GM23338 (cell line): ENCODE results near the gene RGL3. TPM values are rescaled to one million over a fixed set of nuclear protein-coding genes. Genes with fewer than 3 reads are reported as not detected.
"Not testable (repeated sequence)": the region's sequence is repeated elsewhere in the genome, so short reads cannot be mapped to it uniquely, and the experiment has no call there.

Experiments
- ATAC-seq: fragments of 200-7000 bp; cut with Tn5 transposase; 3 replicates; pipeline ENCODE4 v1.9.1; 2020
- DNase-seq: peaks from one replicate; pipeline ENCODE4 v3.0.0-alpha.2; 2015; ENCODE audit warnings: low spot score
- H2AFZ ChIP-seq: fragments of 200-600 bp; sonication (generic); 2 replicates; pipeline ENCODE4 v1.8.0; 2016; ENCODE audit warnings: antibody characterized with exemption, mild to moderate bottlenecking, moderate library complexity
- H3F3A ChIP-seq: fragments of 200-600 bp; sonication (generic); replicated peaks from 2 replicates; pipeline ENCODE4 v1.8.0; 2017; ENCODE audit warnings: antibody characterized with exemption, mixed run types, low read depth
- H3K27ac ChIP-seq: fragments of 200-600 bp; sonication (generic); 2 replicates; pipeline ENCODE4 v1.6.1; 2016; ENCODE audit warnings: low read depth
- H3K27me3 ChIP-seq: fragments of 200-600 bp; sonication (generic); 2 replicates; pipeline ENCODE4 v1.8.0; 2016; ENCODE audit warnings: mild to moderate bottlenecking, mixed run types, moderate library complexity; ENCODE audit not compliant: insufficient read depth
- H3K36me3 ChIP-seq: fragments of 200-600 bp; sonication (generic); 2 replicates; pipeline ENCODE4 v1.8.0; 2016; ENCODE audit warnings: mild to moderate bottlenecking; ENCODE audit not compliant: insufficient read depth
- H3K4me1 ChIP-seq: fragments of 200-600 bp; sonication (generic); 2 replicates; pipeline ENCODE4 v1.8.0; 2016; ENCODE audit warnings: mild to moderate bottlenecking, moderate library complexity; ENCODE audit not compliant: insufficient read depth
- H3K4me2 ChIP-seq: fragments of 200-600 bp; sonication (generic); 2 replicates; pipeline ENCODE4 v1.7.1; 2017; ENCODE audit warnings: mixed run types
- H3K4me3 ChIP-seq: fragments of 200-600 bp; sonication (generic); 2 replicates; pipeline ENCODE4 v1.6.1; 2016; ENCODE audit warnings: mixed run types
- H3K79me2 ChIP-seq: fragments of 200-600 bp; sonication (generic); replicated peaks from 2 replicates; pipeline ENCODE4 v1.8.0; 2017; ENCODE audit warnings: mild to moderate bottlenecking; ENCODE audit not compliant: insufficient read depth
- H3K9me2 ChIP-seq: fragments of 200-600 bp; sonication (generic); 2 replicates; pipeline ENCODE4 v1.8.0; 2017; ENCODE audit not compliant: insufficient read depth
- H4K20me1 ChIP-seq: fragments of 200-600 bp; sonication (generic); replicated peaks from 2 replicates; pipeline ENCODE4 v1.8.0; 2017; ENCODE audit warnings: mild to moderate bottlenecking; ENCODE audit not compliant: insufficient read depth
- H3K27ac Mint-ChIP-seq: 2 replicates; pipeline ENCODE4 v1.8.0; 2020; ENCODE audit warnings: inconsistent platforms, mild to moderate bottlenecking, moderate library complexity, mixed read lengths
- H3K27me3 Mint-ChIP-seq: 3 replicates; pipeline ENCODE4 v1.8.0; 2022; ENCODE audit warnings: low read depth, mild to moderate bottlenecking, moderate library complexity, mixed read lengths, inconsistent platforms; ENCODE audit not compliant: insufficient read depth, poor library complexity
- H3K36me3 Mint-ChIP-seq: 3 replicates; pipeline ENCODE4 v1.8.0; 2021; ENCODE audit warnings: low read depth, mild to moderate bottlenecking, inconsistent platforms, moderate library complexity, mixed read lengths
- H3K4me1 Mint-ChIP-seq: 3 replicates; pipeline ENCODE4 v1.8.0; 2020; ENCODE audit warnings: mild to moderate bottlenecking, inconsistent platforms, mixed read lengths
- H3K4me3 Mint-ChIP-seq: 3 replicates; pipeline ENCODE4 v1.8.0; 2021; ENCODE audit warnings: moderate library complexity, mild to moderate bottlenecking, inconsistent platforms, mixed read lengths
- H3K9me3 Mint-ChIP-seq: 3 replicates; pipeline ENCODE4 v1.8.0; 2020; ENCODE audit warnings: moderate library complexity, mild to moderate bottlenecking, inconsistent platforms, mixed read lengths
- CREB1 ChIP-seq: fragments of 250-450 bp; sonication (Bioruptor Pico); IDR thresholded peaks from 2 replicates; pipeline ENCODE4 v1.5.0; 2020; ENCODE audit warnings: low read depth, mild to moderate bottlenecking, moderate library complexity
- CTCF ChIP-seq, 2 experiments: fragments of 200-600 bp in 1 of 2; sonication (generic) in 1 of 2; conservative IDR thresholded peaks; 2 replicates each; pipeline versions ENCODE4 v1.5.1 to v1.6.1; 2016 to 2017; ENCODE audit warnings: antibody characterized with exemption in 2 of 2, low read depth in 2 of 2, mild to moderate bottlenecking in 2 of 2, moderate library complexity in 1 of 2
- EZH2 ChIP-seq: fragments of 200-600 bp; sonication (generic); IDR thresholded peaks from one replicate; pipeline ENCODE4 v1.8.0; 2017; ENCODE audit warnings: antibody characterized with exemption, mild to moderate bottlenecking, low read depth; ENCODE audit not compliant: unreplicated experiment
- EZH2phosphoT487 ChIP-seq: fragments of 200-600 bp; sonication (generic); IDR thresholded peaks from one replicate; pipeline ENCODE4 v1.8.1; 2018; ENCODE audit warnings: antibody characterized with exemption; ENCODE audit not compliant: unreplicated experiment
- JUNB ChIP-seq: IDR thresholded peaks from one replicate; pipeline ENCODE4 v1.6.1; 2016; ENCODE audit warnings: antibody characterized with exemption; ENCODE audit not compliant: unreplicated experiment
- NANOG ChIP-seq: IDR thresholded peaks from 2 replicates; pipeline ENCODE4 v1.6.1; 2016; ENCODE audit warnings: antibody characterized with exemption, borderline replicate concordance
- POLR2AphosphoS5 ChIP-seq: IDR thresholded peaks from 2 replicates; pipeline ENCODE4 v1.6.1; 2016; ENCODE audit warnings: antibody characterized with exemption, low read depth
- REST ChIP-seq: IDR thresholded peaks from one replicate; pipeline ENCODE4 v1.6.1; 2018; ENCODE audit warnings: antibody characterized with exemption; ENCODE audit not compliant: unreplicated experiment
- STAT1 ChIP-seq: IDR thresholded peaks from one replicate; pipeline ENCODE4 v1.6.1; 2016; ENCODE audit warnings: antibody characterized with exemption; ENCODE audit not compliant: unreplicated experiment
- ZNF114 ChIP-seq: fragments of 250-450 bp; sonication (Bioruptor Pico); IDR thresholded peaks from 2 replicates; pipeline ENCODE4 v1.5.0; 2020; ENCODE audit warnings: mild to moderate bottlenecking, moderate library complexity
- ZNF331 ChIP-seq: fragments of 250-450 bp; sonication (Bioruptor Pico); IDR thresholded peaks from 2 replicates; pipeline ENCODE4 v1.5.0; 2020; ENCODE audit warnings: low read depth, mild to moderate bottlenecking, moderate library complexity
- polyA plus RNA-seq: library from polyadenylated mRNA; unstranded; fragments of >200 nt; fragmentation: Nextera tagmentation; extraction: Ambion mirVana; gene quantifications from 2 replicates; pipeline ENCODE4 v1.2.1, GENCODE V29; 2016
- total RNA-seq: library from RNA; depleted of rRNA; stranded (reverse); fragments of >200 nt; shearing (Covaris generic); gene quantifications from 2 replicates; pipeline ENCODE4 v1.2.3, GENCODE V29; 2014

The RGL3 gene
- total and polyA plus RNA-seq, 2 experiments from 2014 or later: 48.8 to 49.4 TPM

- TF ChIP-seq REST (no peak), JUNB (no peak), ZNF114 (CRISPR knock-in tag) (no peak), ZNF331 (no peak), POLR2AphosphoS5 (no peak), STAT1 (no peak), CREB1 (CRISPR knock-in tag) (no peak), EZH2phosphoT487 (no peak), EZH2 (no peak)
Observed at GRCh38 chr19:11408591-11408990, 10.5 kb downstream of the RGL3 start (continued).

GRCh38 chr19:11406703-11407236, 12.3 kb downstream of the RGL3 start:
- H3K36me3 Mint-ChIP-seq: peaks cover 30% of the 10 kb centered on the region
- not testable (repeated sequence) for H3K27me3 Mint-ChIP-seq, H3K27ac ChIP-seq, ATAC-seq, H3K4me1 ChIP-seq, H3K27me3 ChIP-seq, H3K9me2 ChIP-seq, H4K20me1 ChIP-seq, H3K4me3 Mint-ChIP-seq, H3K9me3 Mint-ChIP-seq, H3K27ac Mint-ChIP-seq, H2AFZ ChIP-seq, H3K36me3 ChIP-seq, H3F3A ChIP-seq, H3K79me2 ChIP-seq, H3K4me1 Mint-ChIP-seq, DNase-seq
- H3K4me2 ChIP-seq: peak overlapping the region; percentile 71
- peak overlapping the region; percentile 44 for H3K4me3 ChIP-seq

- H3K27me3 ChIP-seq: no peaks in the 10 kb centered on the region
- H3K9me3 Mint-ChIP-seq: no peaks in the 10 kb centered on the region
- ATAC-seq (peak; percentile 98), DNase-seq (peak; percentile 89)
- H3K79me2 ChIP-seq: no peaks in the 10 kb centered on the region
- H3K4me1 ChIP-seq: peaks cover 2% of the 10 kb centered on the region; the same call in 1 of the 2 replicates
- peak; percentile 34; the same call in 1 of the 2 replicates for TF ChIP-seq POLR2AphosphoS5
- TF ChIP-seq NANOG: no peak
- peak; percentile 50 to 74 for TF ChIP-seq CTCF (conservative IDR thresholded peaks at IDR 0.05; ENCODE audit: low read depth in 2 of 2)
- H4K20me1 ChIP-seq: 0 out of 2 replicates have a peak, but pooled peaks cover 7% of the 10 kb centered on the region
- H3K4me3 Mint-ChIP-seq: peak overlapping the region; percentile 30; the same call in 1 of the 3 replicates
- H3K27ac ChIP-seq: no peak overlapping the region
- H3K27me3 Mint-ChIP-seq: peaks cover 6% of the 10 kb centered on the region
- H3K27ac Mint-ChIP-seq: no peak overlapping the region
- peak overlapping the region; percentile 71 for H3K4me2 ChIP-seq
- H3F3A ChIP-seq: peaks cover 6% of the 10 kb centered on the region; the same call in 1 of the 2 replicates
- H3K9me2 ChIP-seq: no peaks in the 10 kb centered on the region
- H3K36me3 Mint-ChIP-seq: peaks cover 27% of the 10 kb centered on the region
- H2AFZ ChIP-seq: no peak overlapping the region
- H3K4me3 ChIP-seq: peak overlapping the region; percentile 44
- no peaks in the 10 kb centered on the region; the same call in 1 of the 2 replicates for H3K36me3 ChIP-seq
- no peaks in the 10 kb centered on the region; the same call in 2 of the 3 replicates for H3K4me1 Mint-ChIP-seq
Observed at GRCh38 chr19:11405846-11406643, 13.1 kb downstream of the RGL3 start.
